ENCODE data around the gene ICAM3. TPM values are rescaled to one million over a fixed set of nuclear protein-coding genes. Genes with fewer than 3 reads are reported as not detected.

The ICAM3 gene
- total and polyA plus RNA-seq, 2 donors, result 3.8 to 9.7 TPM

DNA sequence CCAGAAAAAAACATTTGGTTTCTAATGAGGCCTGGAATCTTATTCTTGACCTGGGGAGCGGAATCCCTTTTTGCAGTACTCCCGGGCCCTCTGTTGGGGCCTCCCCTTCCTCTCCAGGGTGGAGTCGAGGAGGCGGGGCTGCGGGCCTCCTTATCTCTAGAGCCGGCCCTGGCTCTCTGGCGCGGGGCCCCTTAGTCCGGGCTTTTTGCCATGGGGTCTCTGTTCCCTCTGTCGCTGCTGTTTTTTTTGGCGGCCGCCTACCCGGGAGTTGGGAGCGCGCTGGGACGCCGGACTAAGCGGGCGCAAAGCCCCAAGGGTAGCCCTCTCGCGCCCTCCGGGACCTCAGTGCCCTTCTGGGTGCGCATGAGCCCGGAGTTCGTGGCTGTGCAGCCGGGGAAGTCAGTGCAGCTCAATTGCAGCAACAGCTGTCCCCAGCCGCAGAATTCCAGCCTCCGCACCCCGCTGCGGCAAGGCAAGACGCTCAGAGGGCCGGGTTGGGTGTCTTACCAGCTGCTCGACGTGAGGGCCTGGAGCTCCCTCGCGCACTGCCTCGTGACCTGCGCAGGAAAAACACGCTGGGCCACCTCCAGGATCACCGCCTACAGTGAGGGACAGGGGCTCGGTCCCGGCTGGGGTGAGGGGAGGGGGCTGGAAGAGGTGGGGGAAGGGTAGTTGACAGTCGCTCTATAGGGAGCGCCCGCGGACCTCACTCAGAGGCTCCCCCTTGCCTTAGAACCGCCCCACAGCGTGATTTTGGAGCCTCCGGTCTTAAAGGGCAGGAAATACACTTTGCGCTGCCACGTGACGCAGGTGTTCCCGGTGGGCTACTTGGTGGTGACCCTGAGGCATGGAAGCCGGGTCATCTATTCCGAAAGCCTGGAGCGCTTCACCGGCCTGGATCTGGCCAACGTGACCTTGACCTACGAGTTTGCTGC, 52.4 kb downstream of the ICAM3 start, which contains the start of gene ICAM4:
Gene ICAM4 (plus strand): TSS at position 153 of the 935 bp plus-strand sequence. CDS start 58 bp downstream, at position 211.
- no peak for DNase-seq (ENCODE audit: extremely low spot score)
- Histone ChIP-seq H3K4me3 (ENCODE audit: low read depth, low read length) (no peak within 1 kb of the TSS), H3K27ac (ENCODE audit: low read depth) (no peak within 1 kb of the TSS), H3K36me3 (ENCODE audit: insufficient read depth) (no peaks in the 10 kb centered on the region), H3K4me1 (ENCODE audit: insufficient read depth) (peaks cover 4% of the 10 kb centered on the region)
- 5% methylated on average over 59 of the region's 59 CpGs for WGBS

DNA sequence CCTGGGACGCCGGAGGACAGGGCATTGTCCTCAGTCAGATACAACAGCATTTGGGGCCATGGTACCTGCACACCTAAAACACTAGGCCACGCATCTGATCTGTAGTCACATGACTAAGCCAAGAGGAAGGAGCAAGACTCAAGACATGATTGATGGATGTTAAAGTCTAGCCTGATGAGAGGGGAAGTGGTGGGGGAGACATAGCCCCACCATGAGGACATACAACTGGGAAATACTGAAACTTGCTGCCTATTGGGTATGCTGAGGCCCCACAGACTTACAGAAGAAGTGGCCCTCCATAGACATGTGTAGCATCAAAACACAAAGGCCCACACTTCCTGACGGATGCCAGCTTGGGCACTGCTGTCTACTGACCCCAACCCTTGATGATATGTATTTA, 54.0 kb downstream of the ICAM3 start:
- 90% methylated on average over 4 of the region's 4 CpGs for WGBS
- Histone ChIP-seq H3K27ac (ENCODE audit: low read depth) (no peak overlapping the region), H3K4me3 (ENCODE audit: low read depth, low read length) (no peak overlapping the region), H3K36me3 (ENCODE audit: insufficient read depth) (no peaks in the 10 kb centered on the region), H3K4me1 (ENCODE audit: insufficient read depth) (peaks cover 4% of the 10 kb centered on the region)
- DNase-seq (ENCODE audit: extremely low spot score), result no peak

DNA sequence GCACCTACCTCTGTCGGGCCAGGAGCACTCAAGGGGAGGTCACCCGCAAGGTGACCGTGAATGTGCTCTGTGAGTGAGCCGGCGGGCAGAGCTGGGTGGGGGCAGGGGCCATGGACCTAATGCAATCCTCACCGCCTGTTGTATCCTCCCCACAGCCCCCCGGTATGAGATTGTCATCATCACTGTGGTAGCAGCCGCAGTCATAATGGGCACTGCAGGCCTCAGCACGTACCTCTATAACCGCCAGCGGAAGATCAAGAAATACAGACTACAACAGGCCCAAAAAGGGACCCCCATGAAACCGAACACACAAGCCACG, 54.5 kb downstream of the ICAM3 start:
- peaks cover 4% of the 10 kb centered on the region for H3K4me1 ChIP-seq (ENCODE audit: insufficient read depth)
- H3K4me3 ChIP-seq (ENCODE audit: low read depth, low read length), result no peak overlapping the region
- no peaks in the 10 kb centered on the region for H3K36me3 ChIP-seq (ENCODE audit: insufficient read depth)
- WGBS, result 91% methylated on average over 13 of the region's 13 CpGs
- no peak overlapping the region for H3K27ac ChIP-seq (ENCODE audit: low read depth)
- no peak for DNase-seq (ENCODE audit: extremely low spot score)

DNA sequence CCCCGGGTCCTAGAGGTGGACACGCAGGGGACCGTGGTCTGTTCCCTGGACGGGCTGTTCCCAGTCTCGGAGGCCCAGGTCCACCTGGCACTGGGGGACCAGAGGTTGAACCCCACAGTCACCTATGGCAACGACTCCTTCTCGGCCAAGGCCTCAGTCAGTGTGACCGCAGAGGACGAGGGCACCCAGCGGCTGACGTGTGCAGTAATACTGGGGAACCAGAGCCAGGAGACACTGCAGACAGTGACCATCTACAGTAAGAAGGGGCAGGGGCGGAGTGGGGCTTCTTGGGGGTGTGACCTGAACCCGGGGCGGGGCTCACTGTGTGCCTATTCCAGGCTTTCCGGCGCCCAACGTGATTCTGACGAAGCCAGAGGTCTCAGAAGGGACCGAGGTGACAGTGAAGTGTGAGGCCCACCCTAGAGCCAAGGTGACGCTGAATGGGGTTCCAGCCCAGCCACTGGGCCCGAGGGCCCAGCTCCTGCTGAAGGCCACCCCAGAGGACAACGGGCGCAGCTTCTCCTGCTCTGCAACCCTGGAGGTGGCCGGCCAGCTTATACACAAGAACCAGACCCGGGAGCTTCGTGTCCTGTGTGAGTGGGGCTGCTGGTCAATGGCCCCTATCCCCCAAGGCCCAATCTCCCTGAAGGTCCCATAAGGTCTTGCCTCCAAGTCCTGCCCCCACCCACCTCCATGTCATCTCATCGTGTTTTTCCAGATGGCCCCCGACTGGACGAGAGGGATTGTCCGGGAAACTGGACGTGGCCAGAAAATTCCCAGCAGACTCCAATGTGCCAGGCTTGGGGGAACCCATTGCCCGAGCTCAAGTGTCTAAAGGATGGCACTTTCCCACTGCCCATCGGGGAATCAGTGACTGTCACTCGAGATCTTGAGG, 55.1 kb downstream of the ICAM3 start:
- Histone ChIP-seq H3K36me3 (ENCODE audit: insufficient read depth) (no peaks in the 10 kb centered on the region), H3K27ac (ENCODE audit: low read depth) (no peak overlapping the region), H3K4me1 (ENCODE audit: insufficient read depth) (peaks cover under 1% of the 10 kb centered on the region), H3K4me3 (ENCODE audit: low read depth, low read length) (no peak overlapping the region)
- no peak for DNase-seq (ENCODE audit: extremely low spot score)
- 91% methylated on average over 34 of the region's 34 CpGs for WGBS

Small RNAs within 50 kb of the gene (small RNA-seq; reads per million reads assigned to genes)
- not detected for gene AC011511.1
- gene AC011511.4, result not detected

Other genes with a start within 250 kb of the ICAM3 start
- 11.2 TPM for gene ANGPTL6, start 236.9 kb downstream of the ICAM3 start, total RNA-seq
- gene ANGPTL6, start 236.9 kb downstream of the ICAM3 start, polyA plus RNA-seq, result 8.4 TPM
- gene PPAN, start 233.3 kb downstream of the ICAM3 start, total RNA-seq, result 10.9 TPM
- gene PPAN, start 233.3 kb downstream of the ICAM3 start, polyA plus RNA-seq, result 41.1 TPM
- gene P2RY11, start 227.9 kb downstream of the ICAM3 start, total RNA-seq, result 1.8 TPM
- gene P2RY11, start 227.9 kb downstream of the ICAM3 start, polyA plus RNA-seq, result 9.8 TPM
- 132 TPM for gene EIF3G, start 219.7 kb downstream of the ICAM3 start, total RNA-seq
- gene EIF3G, start 219.7 kb downstream of the ICAM3 start, polyA plus RNA-seq, result 252 TPM
- gene DNMT1, start 144.7 kb downstream of the ICAM3 start, total RNA-seq, result 35.5 TPM
- 32.5 TPM for gene DNMT1, start 144.7 kb downstream of the ICAM3 start, polyA plus RNA-seq
- gene S1PR2, start 108.3 kb downstream of the ICAM3 start, total RNA-seq, result 26.4 TPM
- 11.5 TPM for gene S1PR2, start 108.3 kb downstream of the ICAM3 start, polyA plus RNA-seq
- 9.9 TPM for gene MRPL4, start 87.4 kb downstream of the ICAM3 start, total RNA-seq
- 77.4 TPM for gene MRPL4, start 87.4 kb downstream of the ICAM3 start, polyA plus RNA-seq
- 7.7 TPM for gene ICAM1, start 68.5 kb downstream of the ICAM3 start, total RNA-seq
- gene ICAM1, start 68.5 kb downstream of the ICAM3 start, polyA plus RNA-seq, result 26.4 TPM
- gene ICAM4, start 52.7 kb downstream of the ICAM3 start, total RNA-seq, result 2.6 TPM
- 1.4 TPM for gene ICAM4, start 52.7 kb downstream of the ICAM3 start, polyA plus RNA-seq
- gene ICAM5, start 49.7 kb downstream of the ICAM3 start, total RNA-seq, result 0.53 TPM
- 1.8 TPM for gene ICAM5, start 49.7 kb downstream of the ICAM3 start, polyA plus RNA-seq
- 1.1 TPM for gene ZGLP1, start 29.8 kb downstream of the ICAM3 start, total RNA-seq
- gene ZGLP1, start 29.8 kb downstream of the ICAM3 start, polyA plus RNA-seq, result 3.4 TPM
- 5.7 TPM for gene FDX2, start 23.6 kb downstream of the ICAM3 start, total RNA-seq
- gene FDX2, start 23.6 kb downstream of the ICAM3 start, polyA plus RNA-seq, result 22.0 TPM
- gene RAVER1, start 6.1 kb downstream of the ICAM3 start, total RNA-seq, result 8.5 TPM
- gene RAVER1, start 6.1 kb downstream of the ICAM3 start, polyA plus RNA-seq, result 27.0 TPM
- gene TYK2, start 40.9 kb upstream of the ICAM3 start, total RNA-seq, result 55.5 TPM
- 72.1 TPM for gene TYK2, start 40.9 kb upstream of the ICAM3 start, polyA plus RNA-seq
- 59.5 TPM for gene CDC37, start 63.9 kb upstream of the ICAM3 start, total RNA-seq
- gene CDC37, start 63.9 kb upstream of the ICAM3 start, polyA plus RNA-seq, result 203 TPM
- 5.6 TPM for gene PDE4A, start 80.9 kb upstream of the ICAM3 start, total RNA-seq
- 18.6 TPM for gene PDE4A, start 80.9 kb upstream of the ICAM3 start, polyA plus RNA-seq
- gene KEAP1, start 163.7 kb upstream of the ICAM3 start, total RNA-seq, result 30.4 TPM
- 80.1 TPM for gene KEAP1, start 163.7 kb upstream of the ICAM3 start, polyA plus RNA-seq
- gene S1PR5, start 177.8 kb upstream of the ICAM3 start, total RNA-seq, result 3.2 TPM
- gene S1PR5, start 177.8 kb upstream of the ICAM3 start, polyA plus RNA-seq, result 1.8 TPM
- 6.0 TPM for gene ATG4D, start 204.3 kb upstream of the ICAM3 start, total RNA-seq
- gene ATG4D, start 204.3 kb upstream of the ICAM3 start, polyA plus RNA-seq, result 25.9 TPM
- 7.7 TPM for gene KRI1, start 226.4 kb upstream of the ICAM3 start, total RNA-seq
- 29.9 TPM for gene KRI1, start 226.4 kb upstream of the ICAM3 start, polyA plus RNA-seq
- 6.2 TPM for gene CDKN2D, start 229.4 kb upstream of the ICAM3 start, total RNA-seq
- gene CDKN2D, start 229.4 kb upstream of the ICAM3 start, polyA plus RNA-seq, result 24.7 TPM
- gene AP1M2, start 247.7 kb upstream of the ICAM3 start, total RNA-seq, result 9.4 TPM
- gene AP1M2, start 247.7 kb upstream of the ICAM3 start, polyA plus RNA-seq, result 9.3 TPM

Measured in urinary bladder (tissue), 4 donors.